Spinal cord (tissue), 10 donors: ENCODE data around the gene CARMIL3. TPM values are rescaled to one million over a fixed set of nuclear protein-coding genes. Genes with fewer than 3 reads are reported as not detected.

ENCODE experiments used
- DNase-seq, 6 donors: peaks; one replicate each; pipeline versions ENCODE4 v3.0.0 to v3.0.0-alpha.2; 2013 to 2015; ENCODE audit warnings: low spot score in 6 of 6, low read depth in 4 of 6
- H3K27ac ChIP-seq: one replicate; pipeline ENCODE4 v1.5.1; 2013; ENCODE audit warnings: low read depth, low read length, control low read depth
- H3K27me3 ChIP-seq: one replicate; pipeline ENCODE4 v1.6.1; 2013; ENCODE audit warnings: low read length; ENCODE audit not compliant: control insufficient read depth, insufficient read depth
- H3K36me3 ChIP-seq: one replicate; pipeline ENCODE4 v1.6.1; 2013; ENCODE audit warnings: low read length; ENCODE audit not compliant: control insufficient read depth, insufficient read depth
- H3K4me1 ChIP-seq: one replicate; pipeline ENCODE4 v1.6.1; 2013; ENCODE audit warnings: low read length; ENCODE audit not compliant: control insufficient read depth, insufficient read depth
- H3K4me3 ChIP-seq: one replicate; pipeline ENCODE4 v1.5.1; 2013; ENCODE audit warnings: low read depth, low read length, control low read depth
- H3K9me3 ChIP-seq: one replicate; pipeline ENCODE4 v1.6.1; 2013; ENCODE audit warnings: low read length; ENCODE audit not compliant: control insufficient read depth, insufficient read depth
- WGBS: methylation state at CpG from one replicate; pipeline ENCODE4 v1.1.5; 2013; ENCODE audit warnings: missing lambda C conversion rate; ENCODE audit not compliant: insufficient coverage; 5-methylcytosine and 5-hydroxymethylcytosine counted together
- polyA plus RNA-seq, 2 donors: library from polyadenylated mRNA; unstranded; fragments of 120-200 nt; gene quantifications; one replicate each; pipeline ENCODE4 v1.2.1, GENCODE V29; 2013; ENCODE audit not compliant: insufficient read length in 2 of 2
- total RNA-seq, 2 donors: library from RNA; depleted of rRNA in 1 of 2; stranded (reverse); fragments of 120-200 nt in 1 of 2; fragments of >200 nt in 1 of 2; gene quantifications; one replicate each; pipeline versions ENCODE4 v1.2.3 to v1.2.4, GENCODE V29; 2013 to 2014
- donor health status: healthy.

The CARMIL3 gene
- total and polyA plus RNA-seq, 4 donors, result 10.2 to 43.2 (median 22.4) TPM

GRCh38 chr14:24108336-24108874 is 56.6 kb downstream of the CARMIL3 start:
- H3K4me3 ChIP-seq, result no peak overlapping the region
- H3K27ac ChIP-seq, result no peak overlapping the region

GRCh38 chr14:24110060-24110459 is 58.3 kb downstream of the CARMIL3 start:
- Histone ChIP-seq H3K4me3 (no peak overlapping the region), H3K36me3 (no peaks in the 10 kb centered on the region), H3K27me3 (no peaks in the 10 kb centered on the region), H3K9me3 (no peaks in the 10 kb centered on the region), H3K27ac (no peak overlapping the region), H3K4me1 (peaks cover 4% of the 10 kb centered on the region)
- 100% methylated on average over 1 of the region's 9 CpGs for WGBS
- no peak for DNase-seq

More at GRCh38 chr14:24108336-24108874, 56.6 kb downstream of the CARMIL3 start:
- Histone ChIP-seq H3K4me1 (no peaks in the 10 kb centered on the region), H3K36me3 (peaks cover 3% of the 10 kb centered on the region), H3K9me3 (no peaks in the 10 kb centered on the region), H3K27me3 (no peaks in the 10 kb centered on the region)
- WGBS, result 100% methylated on average over 2 of the region's 5 CpGs
- no peak for DNase-seq

GRCh38 chr14:24110523-24110922 is 58.7 kb downstream of the CARMIL3 start:
- Histone ChIP-seq H3K27me3 (no peaks in the 10 kb centered on the region), H3K4me1 (peaks cover 7% of the 10 kb centered on the region), H3K9me3 (no peaks in the 10 kb centered on the region), H3K27ac (no peak overlapping the region), H3K36me3 (no peaks in the 10 kb centered on the region), H3K4me3 (no peak overlapping the region)
- no CpG with 5 or more reads among the region's 1 CpG for WGBS
- DNase-seq, result no peak

- Histone ChIP-seq H3K27ac (peak overlapping the region; percentile 100), H3K4me3 (peak overlapping the region; percentile 93), H3K27me3 (no peaks in the 10 kb centered on the region), H3K4me1 (peaks cover 14% of the 10 kb centered on the region), H3K36me3 (peaks cover 7% of the 10 kb centered on the region), H3K9me3 (no peaks in the 10 kb centered on the region)
- WGBS, result 2% methylated on average over 10 of the region's 15 CpGs
- no peak for DNase-seq
Measured at GRCh38 chr14:24113379-24113800, 61.6 kb downstream of the CARMIL3 start.

GRCh38 chr14:24113801-24114531 is 62.2 kb downstream of the CARMIL3 start:
- Histone ChIP-seq H3K4me1 (peaks cover 14% of the 10 kb centered on the region), H3K27ac (peak overlapping the region; percentile 100), H3K9me3 (no peaks in the 10 kb centered on the region), H3K36me3 (peaks cover 10% of the 10 kb centered on the region), H3K4me3 (peak overlapping the region; percentile 93), H3K27me3 (no peaks in the 10 kb centered on the region)
- 0% methylated on average over 42 of the region's 42 CpGs for WGBS
- DNase-seq, result peak in 5 of 6 donors; percentile 64 to 96 (median 81)

GRCh38 chr14:24114532-24115421 is 63.0 kb downstream of the CARMIL3 start, which contains the start of the genes DCAF11 and NRL:
DCAF11 (plus strand) TSS chr14:24114777; CDS start chr14:24115595, 818 bp downstream.
NRL (minus strand) TSS chr14:24114949; CDS start chr14:24082848, 32,101 bp downstream.
- peak within 1 kb of the TSS; percentile 93 for H3K4me3 ChIP-seq
- DNase-seq, result peak; percentile 98 to 100 (median 99)
- under 1% methylated on average over 47 of the region's 65 CpGs for WGBS
- no peaks in the 10 kb centered on the region for H3K9me3 ChIP-seq
- H3K4me1 ChIP-seq, result peaks cover 14% of the 10 kb centered on the region
- H3K27ac ChIP-seq, result peak within 1 kb of the TSS; percentile 100
- H3K36me3 ChIP-seq, result peaks cover 18% of the 10 kb centered on the region
- H3K27me3 ChIP-seq, result no peaks in the 10 kb centered on the region

GRCh38 chr14:24115422-24116127 is 63.8 kb downstream of the CARMIL3 start:
- Histone ChIP-seq H3K27me3 (no peaks in the 10 kb centered on the region), H3K4me3 (peak overlapping the region; percentile 93), H3K36me3 (peaks cover 26% of the 10 kb centered on the region), H3K4me1 (peaks cover 14% of the 10 kb centered on the region), H3K27ac (peak overlapping the region; percentile 100), H3K9me3 (no peaks in the 10 kb centered on the region)
- DNase-seq, result no peak
- 0% methylated on average over 13 of the region's 14 CpGs for WGBS

- Histone ChIP-seq H3K36me3 (peaks cover 33% of the 10 kb centered on the region), H3K27me3 (no peaks in the 10 kb centered on the region), H3K4me3 (no peak overlapping the region), H3K9me3 (no peaks in the 10 kb centered on the region), H3K27ac (no peak overlapping the region), H3K4me1 (peaks cover 14% of the 10 kb centered on the region)
- 96% methylated on average over 3 of the region's 6 CpGs for WGBS
- no peak for DNase-seq
Measured at GRCh38 chr14:24116128-24116814, 64.5 kb downstream of the CARMIL3 start.
